ENCODE results near the gene ECI1. TPM values are rescaled to one million over a fixed set of nuclear protein-coding genes. Genes with fewer than 3 reads are reported as not detected.

Gene ECI1
- total RNA-seq, 1 experiment from 2014 or later: 95.4 TPM

- no peaks in the 10 kb centered on the region for H3K79me1 ChIP-seq (ENCODE audit: insufficient read depth, low read depth, low read length, poor library complexity, severe bottlenecking)
- no peak overlapping the region for H4K91ac ChIP-seq (ENCODE audit: insufficient read length, low read depth, low read length)
- Mint-ChIP-seq H3K4me3 (no peak overlapping the region), H3K4me1 (peaks cover 3% of the 10 kb centered on the region in 2 experiments; a peak in 1 of 4 replicates), H3K9me3 (no peaks in the 10 kb centered on the region), H3K27me3 (ENCODE audit: low read depth) (no peaks in the 10 kb centered on the region), H3K27ac (no peak overlapping the region), H3K36me3 (ENCODE audit: insufficient read depth in 1 of 3, low read depth in 3 of 3) (peaks cover 0 to 17% (median 12%) of the 10 kb centered on the region in 3 experiments; a peak in 6 of 7 replicates)
- no peak overlapping the region for H3K23ac ChIP-seq (ENCODE audit: insufficient read length, low read depth, low read length)
- H2BK5ac ChIP-seq (ENCODE audit: insufficient read length, low read length): no peak overlapping the region
- no peak overlapping the region for H3K18ac ChIP-seq (ENCODE audit: insufficient read length, low read depth, low read length)
- no peak for DNase-seq
- no peak overlapping the region for H3K4ac ChIP-seq (ENCODE audit: low read depth, low read length)
- H3T11ph ChIP-seq (ENCODE audit: low read length): no peak overlapping the region
- no peak overlapping the region for H4K8ac ChIP-seq (replicated peaks; ENCODE audit: insufficient read length, low read depth, low read length)
- no peak overlapping the region for H3K4me2 ChIP-seq (ENCODE audit: insufficient read depth, insufficient read length, low read length)
- no peaks in the 10 kb centered on the region for H3K27me3 ChIP-seq (ENCODE audit: insufficient read depth, low read length)
- H3K79me2 ChIP-seq (ENCODE audit: insufficient read depth, low read length): peaks cover 5% of the 10 kb centered on the region; the same call in 1 of the 2 replicates
- no peaks in the 10 kb centered on the region for H4K20me1 ChIP-seq (ENCODE audit: control insufficient read depth, insufficient read depth, insufficient read length)
- H3K23me2 ChIP-seq (ENCODE audit: insufficient read length, low read depth, low read length, poor library complexity, severe bottlenecking): no peaks in the 10 kb centered on the region
- no peak overlapping the region for H3K9ac ChIP-seq (ENCODE audit: extremely low read depth, insufficient read length, low read length)
- WGBS (ENCODE audit: extremely low coverage, insufficient read length, low lambda C conversion rate): no CpG with 5 or more reads among the region's 6 CpGs
- no peak overlapping the region for H2BK20ac ChIP-seq (ENCODE audit: low read depth, low read length, poor library complexity, severe bottlenecking)
- no peak overlapping the region for H3K14ac ChIP-seq (ENCODE audit: insufficient read depth, low read length)
- H2BK12ac ChIP-seq (ENCODE audit: insufficient read length, low read depth, low read length): no peak overlapping the region
- H2AFZ ChIP-seq (ENCODE audit: low read length): no peak overlapping the region
- no peak overlapping the region for H3K27ac ChIP-seq (ENCODE audit: insufficient read length, low read depth, low read length)
- no peak overlapping the region for H3K56ac ChIP-seq (ENCODE audit: insufficient read length, low read depth, low read length)
- H4K5ac ChIP-seq (ENCODE audit: insufficient read length, low read depth, low read length): no peak overlapping the region
- H3K9me3 ChIP-seq (ENCODE audit: control insufficient read depth, low read depth, low read length): no peaks in the 10 kb centered on the region
- H2BK120ac ChIP-seq (ENCODE audit: low read depth, low read length, poor library complexity, severe bottlenecking): no peak overlapping the region
- no peak overlapping the region for H2BK15ac ChIP-seq (ENCODE audit: low read depth, low read length)
- no peaks in the 10 kb centered on the region for H3K4me1 ChIP-seq (ENCODE audit: insufficient read depth, low read length)
- no peak for TF ChIP-seq CTCF (conservative IDR thresholded peaks at IDR 0.05)
- no peak overlapping the region for H2AK5ac ChIP-seq (ENCODE audit: insufficient read length, low read length)
Observed at GRCh38 chr16:2226918-2227317, 24.5 kb downstream of the ECI1 start.
